ENCODE results near the gene GRB10. TPM values are rescaled to one million over a fixed set of nuclear protein-coding genes. Genes with fewer than 3 reads are reported as not detected.

GRB10 gene
- total RNA-seq, 1 experiment from 2014 or later: 47.9 TPM

DNA sequence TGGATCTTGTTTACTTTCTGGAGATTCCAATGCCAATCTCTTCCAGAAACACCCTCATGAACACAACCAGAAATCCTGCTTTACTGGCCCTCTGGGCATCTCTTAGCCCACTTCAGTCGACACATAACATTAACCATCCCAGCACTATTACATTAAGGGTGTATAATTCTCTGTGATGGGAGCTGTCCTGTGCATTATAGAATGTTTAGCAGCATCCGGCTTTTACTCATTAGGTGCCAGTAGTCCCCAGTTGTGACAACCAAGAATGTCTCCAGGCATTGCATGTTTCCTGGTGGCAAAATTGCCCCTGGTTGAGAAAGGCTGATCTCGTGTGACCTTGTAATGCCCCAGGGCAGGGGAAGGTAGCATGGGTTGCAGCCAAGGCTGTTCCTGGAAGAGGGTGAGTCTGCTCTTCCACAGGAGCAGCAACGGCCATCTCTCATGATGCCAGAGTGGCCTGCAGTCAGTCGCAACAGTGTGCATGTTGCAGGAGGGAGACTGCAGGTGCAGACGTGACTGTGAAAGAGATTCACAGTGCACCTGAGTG, 214.9 kb downstream of the GRB10 start:
- Histone ChIP-seq H3K9me2 (ENCODE audit: insufficient read depth) (no peaks in the 10 kb centered on the region), H3K79me2 (ENCODE audit: low read depth) (no peaks in the 10 kb centered on the region), H3K4me1 (replicated peaks; ENCODE audit: insufficient read depth) (no peaks in the 10 kb centered on the region), H3K4me2 (no peak overlapping the region), H3K9me3 (ENCODE audit: insufficient read depth, low read depth) (no peaks in the 10 kb centered on the region), H4K20me1 (ENCODE audit: insufficient read depth) (no peaks in the 10 kb centered on the region), H3K27me3 (ENCODE audit: insufficient read depth, low read depth) (0 out of 2 replicates have a peak, but pooled peaks cover 19% of the 10 kb centered on the region), H2AFZ (no peak overlapping the region), H3F3A (ENCODE audit: insufficient read depth, low read depth) (no peaks in the 10 kb centered on the region), H3K4me3 (no peak overlapping the region), H3K36me3 (ENCODE audit: low read depth) (no peaks in the 10 kb centered on the region), H3K27ac (no peak overlapping the region)
- intact Hi-C loops (cut with micrococcal nuclease; ENCODE audit: unreplicated experiment): no loop called here
- no peak for TF ChIP-seq CTCF (conservative IDR thresholded peaks at IDR 0.05)
- TF ChIP-seq EZH2 (IDR thresholded peaks at IDR 0.05; ENCODE audit: low read depth): no peak
- POLR2A ChIA-PET (ENCODE audit: unreplicated experiment): no interaction called here
- no peak for DNase-seq
- no TSS peak for BruUV-seq (replicated peaks)
- CTCF ChIA-PET: no interaction called here

- no peak for TF ChIP-seq CTCF (conservative IDR thresholded peaks at IDR 0.05)
- TF ChIP-seq EZH2 (IDR thresholded peaks at IDR 0.05; ENCODE audit: low read depth): no peak
- no peak overlapping the region for H3K27ac ChIP-seq
- intact Hi-C loops (cut with micrococcal nuclease; ENCODE audit: unreplicated experiment): no loop called here
- no peak overlapping the region for H3K4me3 ChIP-seq
- no peaks in the 10 kb centered on the region for H3F3A ChIP-seq (ENCODE audit: insufficient read depth, low read depth)
- H3K4me1 ChIP-seq (replicated peaks; ENCODE audit: insufficient read depth): no peaks in the 10 kb centered on the region
- H4K20me1 ChIP-seq (ENCODE audit: insufficient read depth): no peaks in the 10 kb centered on the region
- no peaks in the 10 kb centered on the region for H3K9me3 ChIP-seq (ENCODE audit: insufficient read depth, low read depth)
- BruUV-seq (replicated peaks): no TSS peak
- POLR2A ChIA-PET (ENCODE audit: unreplicated experiment): no interaction called here
- DNase-seq: no peak
- H3K79me2 ChIP-seq (ENCODE audit: low read depth): no peaks in the 10 kb centered on the region
- H3K4me2 ChIP-seq: no peak overlapping the region
- no peak overlapping the region for H2AFZ ChIP-seq
- no peaks in the 10 kb centered on the region for H3K36me3 ChIP-seq (ENCODE audit: low read depth)
- CTCF ChIA-PET: no interaction called here
- H3K9me2 ChIP-seq (ENCODE audit: insufficient read depth): no peaks in the 10 kb centered on the region
- H3K27me3 ChIP-seq (ENCODE audit: insufficient read depth, low read depth): peaks cover 21% of the 10 kb centered on the region; the same call in 1 of the 2 replicates
These were observed 216.7 kb downstream of the GRB10 start for GRCh38 chr7:50565977-50566376.

- BruUV-seq (replicated peaks): no TSS peak
- Histone ChIP-seq H3K79me2 (ENCODE audit: low read depth) (no peaks in the 10 kb centered on the region), H3K27ac (no peak overlapping the region), H3K4me2 (no peak overlapping the region), H4K20me1 (ENCODE audit: insufficient read depth) (no peaks in the 10 kb centered on the region), H3F3A (ENCODE audit: insufficient read depth, low read depth) (no peaks in the 10 kb centered on the region), H2AFZ (no peak overlapping the region), H3K9me3 (ENCODE audit: insufficient read depth, low read depth) (no peaks in the 10 kb centered on the region), H3K36me3 (ENCODE audit: low read depth) (no peaks in the 10 kb centered on the region), H3K4me1 (replicated peaks; ENCODE audit: insufficient read depth) (no peaks in the 10 kb centered on the region), H3K9me2 (ENCODE audit: insufficient read depth) (no peaks in the 10 kb centered on the region), H3K4me3 (no peak overlapping the region), H3K27me3 (ENCODE audit: insufficient read depth, low read depth) (peaks cover 25% of the 10 kb centered on the region; the same call in 1 of the 2 replicates)
- ChIA-PET POLR2A (ENCODE audit: unreplicated experiment) (no interaction called here), CTCF (no interaction called here)
- TF ChIP-seq EZH2 (IDR thresholded peaks at IDR 0.05; ENCODE audit: low read depth): no peak
- TF ChIP-seq CTCF (conservative IDR thresholded peaks at IDR 0.05): no peak
- intact Hi-C loops (cut with micrococcal nuclease; ENCODE audit: unreplicated experiment): no loop called here
- no peak for DNase-seq
These were observed 217.2 kb downstream of the GRB10 start for GRCh38 chr7:50565559-50565916.
